Measurements from ENCODE around the gene CCDC12. TPM values are rescaled to one million over a fixed set of nuclear protein-coding genes. Genes with fewer than 3 reads are reported as not detected.

Gene CCDC12
- 10 to 100 TPM; 14.3 to 52.2 (median 42.0) TPM for total RNA-seq

- H3K36me3 ChIP-seq, result no peaks in the 10 kb centered on the region
- no peaks in the 10 kb centered on the region for H3K9me3 ChIP-seq
- peaks cover 0 to 86% (median 40%) of the 10 kb centered on the region in 3 donors for H3K4me1 ChIP-seq
- no peaks in the 10 kb centered on the region for H3K27me3 ChIP-seq
- TF ChIP-seq EP300 (IDR thresholded peaks at IDR 0.05), result no peak
- TF ChIP-seq, protein P1, sequence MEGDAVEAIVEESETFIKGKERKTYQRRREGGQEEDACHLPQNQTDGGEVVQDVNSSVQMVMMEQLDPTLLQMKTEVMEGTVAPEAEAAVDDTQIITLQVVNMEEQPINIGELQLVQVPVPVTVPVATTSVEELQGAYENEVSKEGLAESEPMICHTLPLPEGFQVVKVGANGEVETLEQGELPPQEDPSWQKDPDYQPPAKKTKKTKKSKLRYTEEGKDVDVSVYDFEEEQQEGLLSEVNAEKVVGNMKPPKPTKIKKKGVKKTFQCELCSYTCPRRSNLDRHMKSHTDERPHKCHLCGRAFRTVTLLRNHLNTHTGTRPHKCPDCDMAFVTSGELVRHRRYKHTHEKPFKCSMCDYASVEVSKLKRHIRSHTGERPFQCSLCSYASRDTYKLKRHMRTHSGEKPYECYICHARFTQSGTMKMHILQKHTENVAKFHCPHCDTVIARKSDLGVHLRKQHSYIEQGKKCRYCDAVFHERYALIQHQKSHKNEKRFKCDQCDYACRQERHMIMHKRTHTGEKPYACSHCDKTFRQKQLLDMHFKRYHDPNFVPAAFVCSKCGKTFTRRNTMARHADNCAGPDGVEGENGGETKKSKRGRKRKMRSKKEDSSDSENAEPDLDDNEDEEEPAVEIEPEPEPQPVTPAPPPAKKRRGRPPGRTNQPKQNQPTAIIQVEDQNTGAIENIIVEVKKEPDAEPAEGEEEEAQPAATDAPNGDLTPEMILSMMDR (IDR thresholded peaks at IDR 0.05), result peak in 1 of 4 experiments; percentile 12
- TF ChIP-seq POLR2A (IDR thresholded peaks at IDR 0.05), result peak; percentile 62 to 86
- peak; percentile 85 for TF ChIP-seq POLR2AphosphoS5 (IDR thresholded peaks at IDR 0.05)
- WGBS, 2 donors (ENCODE audit: low coverage in 1 of 2), result 0% methylated on average over 18 to 44 of the region's 64 CpGs
- H3K27ac ChIP-seq, result peak within 1 kb of the TSS; percentile 71 to 97 (median 92)
- peak; percentile 91 for ATAC-seq
- peak within 1 kb of the TSS; percentile 61 to 80 for H3K4me3 ChIP-seq
Observed at GRCh38 chr3:46976326-46977190, at the start of gene CCDC12. CCDC12 (minus strand) TSS chr3:46976745; CDS start chr3:46976732, 13 bp downstream.

GRCh38 chr3:47024932-47025331 is 48.4 kb upstream of the CCDC12 start:
- Histone ChIP-seq H3K36me3 (peaks cover 0 to 23% of the 10 kb centered on the region in 2 donors), H3K4me3 (no peak overlapping the region), H3K4me1 (peaks cover 6 to 45% (median 8%) of the 10 kb centered on the region in 3 donors), H3K27ac (no peak overlapping the region), H3K9me3 (no peaks in the 10 kb centered on the region), H3K27me3 (no peaks in the 10 kb centered on the region)
- ATAC-seq, result no peak
- TF ChIP-seq, protein P1 (IDR thresholded peaks at IDR 0.05), result no peak
- TF ChIP-seq EP300 (IDR thresholded peaks at IDR 0.05) (no peak), POLR2AphosphoS5 (IDR thresholded peaks at IDR 0.05) (no peak), POLR2A (IDR thresholded peaks at IDR 0.05) (no peak)

DNA sequence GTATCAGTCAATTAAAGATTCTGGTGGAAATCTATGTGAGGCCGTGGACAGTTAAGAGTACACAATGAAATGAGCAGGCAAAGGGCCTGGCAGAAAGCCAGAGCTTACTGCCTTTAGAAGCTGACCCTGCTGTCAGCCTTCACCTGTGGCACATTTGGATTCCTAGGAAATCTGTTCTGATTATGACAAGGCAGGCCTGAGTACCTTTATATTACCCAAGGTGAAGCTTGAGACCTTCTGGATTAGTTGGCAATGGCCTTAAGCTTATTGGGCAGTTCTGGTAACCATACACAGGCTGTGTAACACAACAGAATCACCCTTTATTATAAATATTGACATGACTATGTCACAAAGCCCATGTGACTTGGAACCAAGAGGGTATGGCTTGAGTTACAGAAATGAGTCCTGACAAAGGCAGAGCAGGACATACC is 46.1 kb upstream of the CCDC12 start:
- Histone ChIP-seq H3K36me3 (peaks cover 0 to 32% of the 10 kb centered on the region in 2 donors), H3K4me1 (peaks cover 6 to 52% (median 8%) of the 10 kb centered on the region in 3 donors), H3K27ac (peak overlapping the region; percentile 5 to 61 (median 54)), H3K4me3 (no peak overlapping the region), H3K27me3 (no peaks in the 10 kb centered on the region), H3K9me3 (no peaks in the 10 kb centered on the region)
- TF ChIP-seq EP300 (IDR thresholded peaks at IDR 0.05), result no peak
- TF ChIP-seq POLR2A (IDR thresholded peaks at IDR 0.05), result no peak
- no peak for TF ChIP-seq POLR2AphosphoS5 (IDR thresholded peaks at IDR 0.05)
- TF ChIP-seq, protein P1 (IDR thresholded peaks at IDR 0.05), result no peak
- 8 to 25% methylated on average over 1 of the region's 1 CpG for WGBS, 2 donors (ENCODE audit: low coverage in 1 of 2)
- peak; percentile 46 for ATAC-seq

- 86 to 100% methylated on average over 2 to 3 of the region's 4 CpGs for WGBS, 2 donors (ENCODE audit: low coverage in 1 of 2)
- peaks cover 6 to 49% (median 8%) of the 10 kb centered on the region in 3 donors for H3K4me1 ChIP-seq
- H3K27me3 ChIP-seq, result no peaks in the 10 kb centered on the region
- peaks cover 3 to 46% of the 10 kb centered on the region in 2 donors for H3K36me3 ChIP-seq
- H3K27ac ChIP-seq, result no peak overlapping the region
- H3K9me3 ChIP-seq, result no peaks in the 10 kb centered on the region
- H3K4me3 ChIP-seq, result no peak overlapping the region
- TF ChIP-seq EP300 (IDR thresholded peaks at IDR 0.05) (no peak), POLR2A (IDR thresholded peaks at IDR 0.05) (no peak)
- no peak for ATAC-seq
Observed at GRCh38 chr3:47020311-47020710, 43.8 kb upstream of the CCDC12 start.

DNA sequence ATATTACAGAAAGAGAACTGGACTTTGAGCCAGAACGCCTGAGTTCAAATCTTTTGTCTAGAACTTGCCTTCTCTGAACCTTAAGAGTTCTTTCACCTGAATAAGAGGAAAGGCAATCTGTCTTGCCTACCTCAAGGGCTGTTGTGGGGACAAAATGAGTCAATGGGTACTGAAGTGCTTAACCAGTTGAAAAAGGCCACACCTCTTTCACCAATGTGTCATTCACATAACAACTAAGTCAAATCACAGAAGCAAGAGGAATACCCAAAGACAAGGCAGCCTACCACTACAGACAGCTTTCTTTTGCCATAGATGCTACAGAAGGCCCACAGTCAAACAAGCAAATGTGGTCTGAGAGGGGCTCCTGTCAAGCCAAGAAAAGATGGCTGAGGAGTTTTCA is 42.7 kb upstream of the CCDC12 start:
- no peak overlapping the region for H3K27ac ChIP-seq
- H3K9me3 ChIP-seq, result no peaks in the 10 kb centered on the region
- H3K36me3 ChIP-seq, result peaks cover 3 to 56% of the 10 kb centered on the region in 2 donors
- peaks cover 6 to 41% (median 8%) of the 10 kb centered on the region in 3 donors for H3K4me1 ChIP-seq
- H3K4me3 ChIP-seq, result no peak overlapping the region
- TF ChIP-seq POLR2A (IDR thresholded peaks at IDR 0.05), result no peak
- no peak for TF ChIP-seq POLR2AphosphoS5 (IDR thresholded peaks at IDR 0.05)
- TF ChIP-seq, protein P1 (IDR thresholded peaks at IDR 0.05), result no peak
- no peak for TF ChIP-seq EP300 (IDR thresholded peaks at IDR 0.05)
- no peaks in the 10 kb centered on the region for H3K27me3 ChIP-seq
- 40 to 100% methylated on average over 1 of the region's 1 CpG for WGBS, 2 donors (ENCODE audit: low coverage in 1 of 2)
- ATAC-seq, result no peak

All from gastroesophageal sphincter (tissue), 4 donors.